ENCODE results near the gene PAPLN.

GRCh38 chr14:73217411-73217810 lies 19.9 kb upstream of the PAPLN start:
- TF ChIP-seq TAF1 (IDR thresholded peaks at IDR 0.05; ENCODE audit: borderline replicate concordance, low read depth, low read length) (no peak), POLR2A (IDR thresholded peaks at IDR 0.05; ENCODE audit: low read depth, low read length) (no peak)

Measured in GM12892 (cell line).